GM20000 (cell line): ENCODE results near the gene KRTAP12-1.

Experiments used
- DNase-seq: peaks from one replicate; pipeline ENCODE4 v3.0.0; 2012; ENCODE audit warnings: low spot score
- CTCF ChIP-seq: IDR thresholded peaks from 2 replicates; pipeline ENCODE4 v1.5.1; 2012; ENCODE audit warnings: mild to moderate bottlenecking, control low read depth; ENCODE audit errors: extremely low read depth, missing control alignments

KRTAP12-1 gene

GRCh38 chr21:44657635-44658540, 24.1 kb downstream of the KRTAP12-1 start, which contains the start of gene KRTAP12-3:
KRTAP12-3 (plus strand) TSS chr21:44657932; CDS start chr21:44657980, 48 bp downstream.
- no peak for TF ChIP-seq CTCF
- no peak for DNase-seq

GRCh38 chr21:44656868-44657267, 25.1 kb downstream of the KRTAP12-1 start:
- DNase-seq, result no peak

GRCh38 chr21:44654576-44655175, 27.3 kb downstream of the KRTAP12-1 start, which contains the start of gene KRTAP12-4:
KRTAP12-4 (minus strand) TSS chr21:44654659; CDS start chr21:44654614, 45 bp downstream.
- no peak for TF ChIP-seq CTCF
- DNase-seq, result no peak

More at GRCh38 chr21:44656868-44657267, 25.1 kb downstream of the KRTAP12-1 start:
- TF ChIP-seq CTCF, result no peak

- DNase-seq, result no peak
- no peak for TF ChIP-seq CTCF
These were observed 28.0 kb downstream of the KRTAP12-1 start for GRCh38 chr21:44653656-44654575.

GRCh38 chr21:44653123-44653522, 28.8 kb downstream of the KRTAP12-1 start:
- TF ChIP-seq CTCF, result no peak
- no peak for DNase-seq

- no peak for TF ChIP-seq CTCF
- no peak for DNase-seq
These were observed 30.8 kb downstream of the KRTAP12-1 start for GRCh38 chr21:44650973-44651675.
